HEK293 (cell line): ENCODE results near the gene RDH12.
A peak's percentile ranks its signal among the peaks of the same experiment; 100 is the strongest.
"Not testable (repeated sequence)": the region's sequence is repeated elsewhere in the genome, so short reads cannot be mapped to it uniquely, and the experiment has no call there.

Experiments
- CTCF ChIA-PET: fragments of 350-600 bp; formaldehyde crosslinking; extraction: SDS; loops from one replicate; lab custom pipeline; 2021; ENCODE audit warnings: antibody characterized with exemption; lab: Yijun Ruan, JAX
- POLR2A ChIA-PET: fragments of 300-600 bp; formaldehyde crosslinking; extraction: SDS; loops from one replicate; lab custom pipeline; 2020; ENCODE audit warnings: antibody characterized with exemption, inconsistent platforms; lab: Yijun Ruan, JAX
- H3K27ac ChIP-seq: fragments of 200-500 bp; sonication (Bioruptor generic); 2 replicates; pipeline ENCODE4 v1.5.1; 2014; ENCODE audit warnings: low read depth, low read length, control low read depth, inconsistent platforms; ENCODE audit errors: extremely low read depth
- H3K36me3 ChIP-seq, 2 experiments: fragments of 200-500 bp in 1 of 2; sonication (Bioruptor generic) in 1 of 2; 1 replicate in 1 of 2; 2 replicates in 1 of 2; pipeline ENCODE4 v1.5.1; 2014 to 2017; ENCODE audit warnings: inconsistent platforms in 2 of 2, low read length in 2 of 2; ENCODE audit not compliant: control insufficient read depth in 2 of 2, insufficient read depth in 1 of 2
- H3K4me1 ChIP-seq: fragments of 200-500 bp; sonication (Bioruptor generic); 2 replicates; pipeline ENCODE4 v1.5.1; 2014; ENCODE audit warnings: mild to moderate bottlenecking, low read length, inconsistent platforms; ENCODE audit not compliant: control insufficient read depth, insufficient read depth
- H3K4me3 ChIP-seq: 2 replicates; pipeline ENCODE4 v1.5.1; 2011; ENCODE audit warnings: low read depth, mild to moderate bottlenecking, control low read depth, low read length, moderate library complexity
- H3K9me3 ChIP-seq: fragments of 200-500 bp; sonication (Bioruptor generic); 2 replicates; pipeline ENCODE4 v1.5.1; 2014; ENCODE audit warnings: low read depth, low read length, inconsistent platforms; ENCODE audit not compliant: control insufficient read depth, insufficient read depth
- CTCF ChIP-seq: fragments of 450-650 bp; formaldehyde crosslinking; IDR thresholded peaks from 2 replicates; pipeline ENCODE4 v1.5.1; 2016; ENCODE audit warnings: missing biosample characterization, missing genetic modification characterization
- GLI4 ChIP-seq: fragments of 450-650 bp; formaldehyde crosslinking; IDR thresholded peaks from 2 replicates; pipeline ENCODE4 v1.5.1; 2016; ENCODE audit warnings: missing biosample characterization, missing genetic modification characterization
- KLF1 ChIP-seq: fragments of 450-650 bp; formaldehyde crosslinking; IDR thresholded peaks from 2 replicates; pipeline ENCODE4 v1.5.1; 2016; ENCODE audit warnings: missing biosample characterization, missing genetic modification characterization
- KLF16 ChIP-seq: fragments of 450-650 bp; formaldehyde crosslinking; IDR thresholded peaks from 2 replicates; pipeline ENCODE4 v1.5.1; 2017; ENCODE audit warnings: missing biosample characterization, missing genetic modification characterization
- REPIN1 ChIP-seq: fragments of 450-650 bp; formaldehyde crosslinking; IDR thresholded peaks from 2 replicates; pipeline ENCODE4 v1.5.1; 2017; ENCODE audit warnings: missing biosample characterization, missing genetic modification characterization, low read depth
- SALL2 ChIP-seq: fragments of 450-650 bp; formaldehyde crosslinking; IDR thresholded peaks from 2 replicates; pipeline ENCODE4 v1.5.0; 2017; ENCODE audit warnings: missing biosample characterization, mild to moderate bottlenecking, missing genetic modification characterization, borderline replicate concordance
- SP2 ChIP-seq: fragments of 450-650 bp; formaldehyde crosslinking; IDR thresholded peaks from 2 replicates; pipeline ENCODE4 v1.5.1; 2016; ENCODE audit warnings: missing biosample characterization, missing genetic modification characterization
- ZBTB21 ChIP-seq: fragments of 450-650 bp; formaldehyde crosslinking; IDR thresholded peaks from 2 replicates; pipeline ENCODE4 v1.5.1; 2017; ENCODE audit warnings: missing biosample characterization, missing genetic modification characterization
- ZEB2 ChIP-seq: fragments of 450-650 bp; formaldehyde crosslinking; IDR thresholded peaks from 2 replicates; pipeline ENCODE4 v1.5.1; 2016; ENCODE audit warnings: missing biosample characterization, missing genetic modification characterization
- ZFP3 ChIP-seq: fragments of 450-650 bp; formaldehyde crosslinking; IDR thresholded peaks from 2 replicates; pipeline ENCODE4 v1.5.1; 2016; ENCODE audit warnings: low read depth, missing biosample characterization, missing genetic modification characterization
- ZNF112 ChIP-seq: fragments of 450-650 bp; formaldehyde crosslinking; IDR thresholded peaks from 2 replicates; pipeline ENCODE4 v1.5.0; 2017; ENCODE audit warnings: missing biosample characterization, missing genetic modification characterization
- ZNF121 ChIP-seq: fragments of 450-650 bp; formaldehyde crosslinking; IDR thresholded peaks from 2 replicates; pipeline ENCODE4 v1.5.1; 2016; ENCODE audit warnings: missing biosample characterization, missing genetic modification characterization
- ZNF202 ChIP-seq: fragments of 450-650 bp; formaldehyde crosslinking; IDR thresholded peaks from 2 replicates; pipeline ENCODE4 v1.5.1; 2016; ENCODE audit warnings: missing biosample characterization, missing genetic modification characterization, borderline replicate concordance
- ZNF26 ChIP-seq: fragments of 450-650 bp; formaldehyde crosslinking; IDR thresholded peaks from 2 replicates; pipeline ENCODE4 v1.5.1; 2016; ENCODE audit warnings: missing biosample characterization, missing genetic modification characterization
- ZNF280C ChIP-seq: fragments of 450-650 bp; formaldehyde crosslinking; IDR thresholded peaks from 2 replicates; pipeline ENCODE4 v1.5.1; 2016; ENCODE audit warnings: missing biosample characterization, missing genetic modification characterization
- ZNF621 ChIP-seq: fragments of 450-650 bp; formaldehyde crosslinking; IDR thresholded peaks from 2 replicates; pipeline ENCODE4 v1.5.1; 2017; ENCODE audit warnings: missing biosample characterization, missing genetic modification characterization
- ZNF623 ChIP-seq: fragments of 450-650 bp; formaldehyde crosslinking; IDR thresholded peaks from 2 replicates; pipeline ENCODE4 v1.5.1; 2016; ENCODE audit warnings: missing biosample characterization, missing genetic modification characterization
- ZNF624 ChIP-seq: fragments of 450-650 bp; formaldehyde crosslinking; IDR thresholded peaks from 2 replicates; pipeline ENCODE4 v1.5.1; 2017; ENCODE audit warnings: missing biosample characterization, missing genetic modification characterization
- ZNF626 ChIP-seq: fragments of 450-650 bp; sonication (Bioruptor Pico); formaldehyde crosslinking; IDR thresholded peaks from 2 replicates; pipeline ENCODE4 v1.5.1; 2018; ENCODE audit warnings: missing biosample characterization, missing genetic modification characterization, inconsistent platforms
- ZNF701 ChIP-seq: fragments of 450-650 bp; formaldehyde crosslinking; IDR thresholded peaks from 2 replicates; pipeline ENCODE4 v1.5.1; 2016; ENCODE audit warnings: missing biosample characterization, missing genetic modification characterization
- TF ChIP-seq, protein P1 (sequence below): fragments of 450-650 bp; formaldehyde crosslinking; IDR thresholded peaks from 2 replicates; pipeline ENCODE4 v1.5.1; 2016; ENCODE audit warnings: missing biosample characterization, missing genetic modification characterization
- TF ChIP-seq, protein P2 (sequence below): fragments of 450-650 bp; formaldehyde crosslinking; IDR thresholded peaks from 2 replicates; pipeline ENCODE4 v1.5.1; 2016; ENCODE audit warnings: missing biosample characterization, missing genetic modification characterization

Gene RDH12

GRCh38 chr14:67718265-67718664 lies 16.6 kb downstream of the RDH12 start (continued):
- TF ChIP-seq CTCF (tag by site-specific recombination) (no peak), ZNF621 (tag by site-specific recombination) (no peak), SALL2 (tag by site-specific recombination) (no peak), ZNF624 (tag by site-specific recombination) (no peak), SP2 (tag by site-specific recombination) (no peak)

- CTCF ChIA-PET, result interaction anchor here (0.6 to 0.9 kb wide), 3 partner anchors 9 to 552 kb away, joined by 3 to 5 read pairs (median 4); no protein-coding TSS in a partner anchor
- H3K4me1 ChIP-seq, H3K27ac ChIP-seq, H3K36me3 ChIP-seq, H3K4me3 ChIP-seq, POLR2A ChIA-PET, H3K9me3 ChIP-seq: not testable (repeated sequence)
- 0 out of 2 replicates have a peak, but pooled peaks have one; percentile 22 for TF ChIP-seq ZNF121 (tag by site-specific recombination)
Observed at GRCh38 chr14:67719385-67719784, 17.7 kb downstream of the RDH12 start.

DNA sequence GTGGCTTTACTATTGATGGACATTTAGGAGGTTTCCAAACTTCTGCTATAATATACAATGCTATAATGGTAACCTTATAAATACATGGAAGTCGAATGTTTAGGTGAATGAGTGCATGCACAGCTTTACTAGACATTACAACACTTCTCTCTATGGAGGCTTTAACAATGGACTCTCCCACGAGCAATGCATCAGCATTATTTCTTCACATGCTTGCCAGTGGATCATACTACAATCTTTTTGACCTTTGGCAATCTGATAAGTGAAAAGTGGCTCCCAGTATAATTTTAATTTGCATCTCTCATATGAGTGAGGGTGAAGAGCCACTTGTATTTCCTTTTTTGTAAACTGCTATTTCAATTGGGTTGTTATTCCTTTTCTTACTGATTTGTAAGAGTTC lies 18.2 kb downstream of the RDH12 start:
- ChIA-PET CTCF (interaction anchor here (0.9 kb wide), 2 partner anchors 10 to 15 kb away, joined by 3 to 5 read pairs; no protein-coding TSS in a partner anchor), POLR2A (no interaction called here)
- Histone ChIP-seq H3K36me3 (no peaks in the 10 kb centered on the region), H3K4me1 (no peaks in the 10 kb centered on the region), H3K4me3 (no peak overlapping the region), H3K27ac (no peak overlapping the region), H3K9me3 (no peaks in the 10 kb centered on the region)
- TF ChIP-seq, protein P1, sequence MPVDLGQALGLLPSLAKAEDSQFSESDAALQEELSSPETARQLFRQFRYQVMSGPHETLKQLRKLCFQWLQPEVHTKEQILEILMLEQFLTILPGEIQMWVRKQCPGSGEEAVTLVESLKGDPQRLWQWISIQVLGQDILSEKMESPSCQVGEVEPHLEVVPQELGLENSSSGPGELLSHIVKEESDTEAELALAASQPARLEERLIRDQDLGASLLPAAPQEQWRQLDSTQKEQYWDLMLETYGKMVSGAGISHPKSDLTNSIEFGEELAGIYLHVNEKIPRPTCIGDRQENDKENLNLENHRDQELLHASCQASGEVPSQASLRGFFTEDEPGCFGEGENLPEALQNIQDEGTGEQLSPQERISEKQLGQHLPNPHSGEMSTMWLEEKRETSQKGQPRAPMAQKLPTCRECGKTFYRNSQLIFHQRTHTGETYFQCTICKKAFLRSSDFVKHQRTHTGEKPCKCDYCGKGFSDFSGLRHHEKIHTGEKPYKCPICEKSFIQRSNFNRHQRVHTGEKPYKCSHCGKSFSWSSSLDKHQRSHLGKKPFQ (tag by site-specific recombination), result no peak
- TF ChIP-seq ZNF202 (no peak), ZEB2 (tag by site-specific recombination) (no peak)

GRCh38 chr14:67721875-67722274 lies 20.2 kb downstream of the RDH12 start:
- H3K27ac ChIP-seq, result no peak overlapping the region
- no peaks in the 10 kb centered on the region for H3K36me3 ChIP-seq
- CTCF ChIA-PET, result interaction anchor here (2.1 kb wide), 1 partner anchor 17 kb away, joined by 8 read pairs; no protein-coding TSS in a partner anchor
- H3K4me1 ChIP-seq, result no peaks in the 10 kb centered on the region
- no peak overlapping the region for H3K4me3 ChIP-seq
- POLR2A ChIA-PET, result no interaction called here
- H3K9me3 ChIP-seq, result no peaks in the 10 kb centered on the region
- TF ChIP-seq KLF1 (tag by site-specific recombination) (no peak), GLI4 (tag by site-specific recombination) (no peak), ZBTB21 (no peak), ZFP3 (no peak), REPIN1 (tag by site-specific recombination) (no peak), ZNF112 (tag by site-specific recombination) (no peak), ZNF626 (tag by site-specific recombination) (no peak), ZNF623 (tag by site-specific recombination) (no peak), KLF16 (tag by site-specific recombination) (no peak), ZNF701 (no peak), ZNF26 (tag by site-specific recombination) (no peak), ZNF280C (tag by site-specific recombination) (no peak)
- TF ChIP-seq, protein P2, sequence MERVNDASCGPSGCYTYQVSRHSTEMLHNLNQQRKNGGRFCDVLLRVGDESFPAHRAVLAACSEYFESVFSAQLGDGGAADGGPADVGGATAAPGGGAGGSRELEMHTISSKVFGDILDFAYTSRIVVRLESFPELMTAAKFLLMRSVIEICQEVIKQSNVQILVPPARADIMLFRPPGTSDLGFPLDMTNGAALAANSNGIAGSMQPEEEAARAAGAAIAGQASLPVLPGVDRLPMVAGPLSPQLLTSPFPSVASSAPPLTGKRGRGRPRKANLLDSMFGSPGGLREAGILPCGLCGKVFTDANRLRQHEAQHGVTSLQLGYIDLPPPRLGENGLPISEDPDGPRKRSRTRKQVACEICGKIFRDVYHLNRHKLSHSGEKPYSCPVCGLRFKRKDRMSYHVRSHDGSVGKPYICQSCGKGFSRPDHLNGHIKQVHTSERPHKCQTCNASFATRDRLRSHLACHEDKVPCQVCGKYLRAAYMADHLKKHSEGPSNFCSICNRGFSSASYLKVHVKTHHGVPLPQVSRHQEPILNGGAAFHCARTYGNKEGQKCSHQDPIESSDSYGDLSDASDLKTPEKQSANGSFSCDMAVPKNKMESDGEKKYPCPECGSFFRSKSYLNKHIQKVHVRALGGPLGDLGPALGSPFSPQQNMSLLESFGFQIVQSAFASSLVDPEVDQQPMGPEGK (tag by site-specific recombination), result no peak
